Body of pancreas (tissue), 4 donors: ENCODE data around the gene AUH. TPM values are rescaled to one million over a fixed set of nuclear protein-coding genes. Genes with fewer than 3 reads are reported as not detected.

ENCODE experiments used
- ATAC-seq: fragments of 150-250 bp; one replicate; pipeline ENCODE4 v1.9.1; 2016
- DNase-seq, 4 donors: peaks; one replicate each; pipeline ENCODE4 v3.0.0-alpha.2; 2019
- H3K27ac ChIP-seq, 4 donors: fragments of 200-600 bp; sonication (generic); 1 replicate in 3 of 4; 2 replicates in 1 of 4; pipeline versions ENCODE4 v1.5.1 to v1.6.1; 2016 to 2019; ENCODE audit warnings: mild to moderate bottlenecking in 1 of 4, mixed read lengths in 1 of 4, moderate library complexity in 1 of 4
- H3K27me3 ChIP-seq, 2 donors: fragments of 200-600 bp; sonication (generic); one replicate each; pipeline ENCODE4 v1.6.0; 2016; ENCODE audit warnings: mild to moderate bottlenecking in 1 of 2
- H3K36me3 ChIP-seq, 2 donors: fragments of 200-600 bp; sonication (generic); replicated peaks in 1 of 2; 2 replicates each; pipeline ENCODE4 v1.5.1; 2016; ENCODE audit warnings: low read depth in 2 of 2; ENCODE audit not compliant: insufficient read depth in 1 of 2
- H3K4me1 ChIP-seq: fragments of 200-600 bp; sonication (generic); one replicate; pipeline ENCODE4 v1.6.0; 2016
- H3K4me3 ChIP-seq, 2 donors: fragments of 200-600 bp; sonication (generic); 1 replicate in 1 of 2; 2 replicates in 1 of 2; pipeline ENCODE4 v1.5.1; 2016 to 2019
- H3K9me3 ChIP-seq, 3 donors: fragments of 200-600 bp; sonication (generic); 1 replicate in 2 of 3; 2 replicates in 1 of 3; pipeline ENCODE4 v1.5.1; 2016
- CTCF ChIP-seq, 7 experiments: fragments of 450-650 bp in 4 of 7; fragments of 200-600 bp in 3 of 7; sonication (generic) in 3 of 7; IDR thresholded peaks; one replicate each; pipeline ENCODE4 v1.5.1; 2016 to 2019; ENCODE audit warnings: antibody characterized with exemption in 7 of 7
- POLR2A ChIP-seq, 3 donors: fragments of 450-650 bp; IDR thresholded peaks; one replicate each; pipeline ENCODE4 v1.6.1; 2016; ENCODE audit warnings: antibody characterized with exemption in 3 of 3, mild to moderate bottlenecking in 2 of 3
- WGBS, 2 donors: methylation state at CpG; one replicate each; pipeline ENCODE4 v1.1.5; 2017; 5-methylcytosine and 5-hydroxymethylcytosine counted together
- intact Hi-C: fragments of 100-400 bp; cut with DNase I; formaldehyde crosslinking; loops from one replicate; pipeline ENCODE4 v1.15.1; 2023
- total RNA-seq, 2 donors: library from RNA; depleted of rRNA; stranded (reverse); fragments of >200 nt; gene quantifications; one replicate each; pipeline ENCODE4 v1.1.0, GENCODE V29; 2016

The AUH gene
- total RNA-seq, 2 donors from 2014 or later = 47.7 to 75.8 TPM

- H3K27ac ChIP-seq = no peak overlapping the region
- H3K36me3 ChIP-seq = peaks cover 0 to 4% of the 10 kb centered on the region in 2 donors
- no peak for DNase-seq
- ATAC-seq = no peak
- no peak for TF ChIP-seq CTCF (IDR thresholded peaks at IDR 0.05)
- no peak for TF ChIP-seq POLR2A (IDR thresholded peaks at IDR 0.05)
- H3K4me1 ChIP-seq = peaks cover 42% of the 10 kb centered on the region
- no peaks in the 10 kb centered on the region for H3K9me3 ChIP-seq
- no peak overlapping the region for H3K4me3 ChIP-seq
- 92 to 93% methylated on average over 4 of the region's 4 CpGs for WGBS, 2 donors
- intact Hi-C loops = no loop called here
- H3K27me3 ChIP-seq = no peaks in the 10 kb centered on the region
Observed at GRCh38 chr9:91214086-91214485, 147.6 kb downstream of the AUH start.

- 74 to 80% methylated on average over 10 of the region's 10 CpGs for WGBS, 2 donors
- intact Hi-C loops = no loop called here
- no peak overlapping the region for H3K4me3 ChIP-seq
Observed at GRCh38 chr9:91212596-91213243, 149.0 kb downstream of the AUH start.

GRCh38 chr9:91211919-91212318 lies 149.8 kb downstream of the AUH start:
- TF ChIP-seq POLR2A (IDR thresholded peaks at IDR 0.05) = peak in 1 of 3 donors; percentile 17
- TF ChIP-seq CTCF (IDR thresholded peaks at IDR 0.05) = peak in 1 of 7 experiments; percentile 7
- DNase-seq (peak in 3 of 4 donors; percentile 35 to 50 (median 48)), ATAC-seq (peak; percentile 53)
- no peaks in the 10 kb centered on the region for H3K27me3 ChIP-seq
- H3K4me3 ChIP-seq = no peak overlapping the region
- peak overlapping the region; percentile 66 to 93 (median 90) for H3K27ac ChIP-seq
- H3K4me1 ChIP-seq = peaks cover 63% of the 10 kb centered on the region
- H3K36me3 ChIP-seq = no peaks in the 10 kb centered on the region
- WGBS, 2 donors = 15 to 16% methylated on average over 5 of the region's 5 CpGs
- H3K9me3 ChIP-seq = no peaks in the 10 kb centered on the region
- intact Hi-C loops = no loop called here

More at GRCh38 chr9:91212596-91213243, 149.0 kb downstream of the AUH start:
- no peaks in the 10 kb centered on the region for H3K36me3 ChIP-seq
- H3K9me3 ChIP-seq = no peaks in the 10 kb centered on the region
- peaks cover 55% of the 10 kb centered on the region for H3K4me1 ChIP-seq
- H3K27me3 ChIP-seq = no peaks in the 10 kb centered on the region
- no peak for ATAC-seq
- H3K27ac ChIP-seq = peak overlapping the region; percentile 66 to 93 (median 90)
- no peak for TF ChIP-seq CTCF (IDR thresholded peaks at IDR 0.05)
- no peak for TF ChIP-seq POLR2A (IDR thresholded peaks at IDR 0.05)
- no peak for DNase-seq

- intact Hi-C loops = no loop called here
- no peaks in the 10 kb centered on the region for H3K36me3 ChIP-seq
- no peak overlapping the region for H3K4me3 ChIP-seq
- H3K4me1 ChIP-seq = peaks cover 68% of the 10 kb centered on the region
- H3K27me3 ChIP-seq = no peaks in the 10 kb centered on the region
- 17 to 29% methylated on average over 7 of the region's 7 CpGs for whole genome bisulfite sequencing, 2 donors
- ATAC-seq (peak; percentile 62), DNase-seq (peak; percentile 54 to 73 (median 60))
- TF ChIP-seq CTCF (IDR thresholded peaks at IDR 0.05) (no peak), POLR2A (IDR thresholded peaks at IDR 0.05) (no peak)
- peak overlapping the region; percentile 66 to 93 (median 90) for H3K27ac ChIP-seq
- H3K9me3 ChIP-seq = no peaks in the 10 kb centered on the region
Observed at GRCh38 chr9:91211414-91211813, 150.3 kb downstream of the AUH start.

- TF ChIP-seq CTCF (IDR thresholded peaks at IDR 0.05) (no peak), POLR2A (IDR thresholded peaks at IDR 0.05) (no peak)
- intact Hi-C loops = no loop called here
- WGBS, 2 donors = 70 to 79% methylated on average over 6 of the region's 6 CpGs
- no peaks in the 10 kb centered on the region for H3K9me3 ChIP-seq
- H3K27me3 ChIP-seq = no peaks in the 10 kb centered on the region
- H3K4me3 ChIP-seq = no peak overlapping the region
- no peaks in the 10 kb centered on the region for H3K36me3 ChIP-seq
- DNase-seq = no peak
- ATAC-seq = no peak
- H3K27ac ChIP-seq = peak overlapping the region in 3 of 4 donors; percentile 88 to 93 (median 91)
- peaks cover 68% of the 10 kb centered on the region for H3K4me1 ChIP-seq
Observed at GRCh38 chr9:91210318-91210717, 151.4 kb downstream of the AUH start.
